ENCODE measurements around the gene KRTAP3-2.
A peak's percentile ranks its signal among the peaks of the same experiment; 100 is the strongest.

Gene KRTAP3-2

GRCh38 chr17:41029633-41030245 lies 30.0 kb upstream of the KRTAP3-2 start, which contains the start of gene KRTAP1-4:
Gene KRTAP1-4, minus strand, starts transcription at chr17:41030195. Its CDS starts 117 bp downstream, at chr17:41030078.
- no peak within 1 kb of the TSS for H3K4me3 ChIP-seq (ENCODE audit: low read depth, low read length)
- DNase-seq (ENCODE audit: low read depth) = no peak
- TF ChIP-seq POLR2A (IDR thresholded peaks at IDR 0.05; ENCODE audit: extremely low read depth, insufficient read length) (no peak), CTCF (IDR thresholded peaks at IDR 0.05; ENCODE audit: low read depth, low read length) (no peak)

- DNase-seq (ENCODE audit: low read depth) = no peak
- TF ChIP-seq CTCF (IDR thresholded peaks at IDR 0.05; ENCODE audit: low read depth, low read length) (no peak), POLR2A (IDR thresholded peaks at IDR 0.05; ENCODE audit: extremely low read depth, insufficient read length) (no peak), MYC (IDR thresholded peaks at IDR 0.05; ENCODE audit: low read depth, low read length) (no peak), MAX (IDR thresholded peaks at IDR 0.05; ENCODE audit: low read depth, low read length) (no peak)
- no peak within 1 kb of the TSS for H3K4me3 ChIP-seq (ENCODE audit: low read depth, low read length)
These were observed 27.2 kb upstream of the KRTAP3-2 start, which contains the start of gene KRTAP1-5 for GRCh38 chr17:41026715-41027471. Gene KRTAP1-5, minus strand, starts transcription at chr17:41027208. Its CDS starts 53 bp downstream, at chr17:41027155.

GRCh38 chr17:41024697-41025096 lies 25.0 kb upstream of the KRTAP3-2 start:
- no peak for TF ChIP-seq MYC (IDR thresholded peaks at IDR 0.05; ENCODE audit: low read depth, low read length)
- TF ChIP-seq CTCF (IDR thresholded peaks at IDR 0.05; ENCODE audit: low read depth, low read length) = no peak
- no peak for TF ChIP-seq MAX (IDR thresholded peaks at IDR 0.05; ENCODE audit: low read depth, low read length)
- TF ChIP-seq POLR2A (IDR thresholded peaks at IDR 0.05; ENCODE audit: extremely low read depth, insufficient read length) = no peak
- DNase-seq (ENCODE audit: low read depth) = peak; percentile 1
- H3K4me3 ChIP-seq (ENCODE audit: low read depth, low read length) = no peak overlapping the region

GRCh38 chr17:41020336-41020735 lies 20.6 kb upstream of the KRTAP3-2 start:
- no peak overlapping the region for H3K4me3 ChIP-seq (ENCODE audit: low read depth, low read length)
- TF ChIP-seq POLR2A (IDR thresholded peaks at IDR 0.05; ENCODE audit: extremely low read depth, insufficient read length) (no peak), MYC (IDR thresholded peaks at IDR 0.05; ENCODE audit: low read depth, low read length) (no peak), MAX (IDR thresholded peaks at IDR 0.05; ENCODE audit: low read depth, low read length) (no peak), CTCF (IDR thresholded peaks at IDR 0.05; ENCODE audit: low read depth, low read length) (no peak)
- DNase-seq (ENCODE audit: low read depth) = no peak

GRCh38 chr17:41019415-41019814 lies 19.7 kb upstream of the KRTAP3-2 start:
- DNase-seq (ENCODE audit: low read depth) = no peak
- no peak overlapping the region for H3K4me3 ChIP-seq (ENCODE audit: low read depth, low read length)
- TF ChIP-seq MAX (IDR thresholded peaks at IDR 0.05; ENCODE audit: low read depth, low read length) (no peak), MYC (IDR thresholded peaks at IDR 0.05; ENCODE audit: low read depth, low read length) (no peak), CTCF (IDR thresholded peaks at IDR 0.05; ENCODE audit: low read depth, low read length) (no peak), POLR2A (IDR thresholded peaks at IDR 0.05; ENCODE audit: extremely low read depth, insufficient read length) (no peak)

All from NB4 (cell line).